GM19328 (cell line): ENCODE measurements around the gene STK26.
A peak's percentile ranks its signal among the peaks of the same experiment; 100 is the strongest.
"Not testable (repeated sequence)": the region's sequence is repeated elsewhere in the genome, so short reads cannot be mapped to it uniquely, and the experiment has no call there.

Experiments used
- ATAC-seq: cut with Tn5 transposase; IDR thresholded peaks from one replicate; pipeline ENCODE4 v1.9.1; 2021; ENCODE audit warnings: mild to moderate bottlenecking, moderate library complexity; ENCODE audit not compliant: unreplicated experiment

STK26 gene

DNA sequence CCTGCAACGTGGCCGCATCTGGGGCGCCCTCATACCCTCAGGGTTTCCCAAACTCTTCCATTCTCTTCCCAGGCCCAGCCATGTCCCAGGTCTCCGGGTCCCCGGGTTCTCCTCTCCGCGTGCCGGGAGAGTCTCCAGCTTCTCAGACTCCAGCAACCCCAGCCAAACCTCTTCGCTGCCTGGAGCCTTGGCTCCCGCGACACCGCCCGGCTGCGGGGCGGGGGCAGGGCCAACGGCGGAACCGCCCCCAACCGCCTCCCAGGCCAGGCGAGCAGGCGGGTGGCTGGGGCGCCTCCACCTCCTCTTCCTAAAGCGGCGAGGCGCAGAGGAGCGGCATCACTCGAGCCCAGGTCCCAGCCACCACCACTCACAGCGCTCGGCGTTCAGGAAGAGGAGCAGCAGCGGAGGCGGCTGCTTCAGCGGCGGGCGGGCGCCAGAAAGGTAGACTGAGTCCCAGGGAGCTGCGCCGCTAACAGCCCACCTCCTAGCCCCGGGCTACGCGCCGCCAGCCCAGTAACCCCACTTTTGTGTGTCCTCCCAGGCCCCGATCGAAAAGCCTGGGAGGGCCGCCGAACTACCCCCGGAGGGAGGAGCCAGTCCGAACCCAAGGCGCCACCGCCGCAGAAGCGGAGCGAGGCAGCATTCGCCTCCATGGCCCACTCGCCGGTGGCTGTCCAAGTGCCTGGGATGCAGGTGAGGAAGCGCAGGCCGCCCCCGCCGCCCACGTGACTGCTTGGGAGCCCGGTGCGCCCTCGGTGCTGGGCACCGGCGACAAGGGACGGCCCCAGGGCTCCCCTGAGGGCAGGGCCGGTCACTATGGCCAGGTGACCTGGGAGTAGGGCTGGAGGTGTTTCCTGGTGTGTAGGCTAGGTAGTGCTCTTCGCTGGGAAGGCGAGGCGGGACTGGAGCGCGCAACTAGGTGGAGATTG is at the start of gene STK26:
Gene STK26 (plus strand): TSS at position 336 of the 929 bp plus-strand sequence. CDS start 316 bp downstream, at position 652.
- ATAC-seq = peak; percentile 64

DNA sequence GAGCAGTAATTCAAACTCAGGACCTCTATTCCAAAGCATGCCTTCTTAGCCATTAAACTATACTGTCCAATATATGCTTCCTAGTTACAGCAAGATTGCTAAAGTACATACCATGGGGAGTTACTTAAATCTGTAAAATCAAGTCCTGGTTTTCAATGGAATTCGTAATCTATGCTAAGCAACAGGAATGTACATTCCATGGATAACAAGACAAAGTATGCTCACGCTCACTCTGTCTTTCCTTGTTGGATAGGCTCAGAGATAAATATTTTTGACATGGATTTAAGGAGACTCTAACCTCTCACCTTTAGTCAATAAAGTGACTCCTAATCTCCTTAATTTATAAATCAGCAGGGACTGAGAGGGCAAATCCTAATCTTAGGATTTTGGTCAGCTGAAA is 47.3 kb upstream of the STK26 start:
- no peak for ATAC-seq

DNA sequence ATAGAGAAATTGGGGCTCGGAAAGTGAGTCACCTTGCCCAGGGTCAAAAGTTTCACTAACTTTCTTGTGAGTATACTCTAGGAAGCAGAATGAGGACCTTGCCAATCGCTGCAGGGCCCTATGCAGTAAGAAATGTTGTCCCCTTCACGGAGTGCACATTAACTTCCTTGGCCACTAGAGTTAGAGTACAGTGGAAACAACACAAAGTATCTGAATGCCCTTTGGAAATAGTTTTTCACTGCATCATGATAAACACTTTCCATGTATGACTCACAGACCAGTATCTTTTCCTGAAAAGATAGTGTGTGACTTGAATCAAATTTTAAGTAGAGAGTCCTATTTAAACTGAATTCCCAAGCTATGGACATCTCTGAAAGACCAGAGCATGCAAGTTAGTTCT is 45.5 kb upstream of the STK26 start:
- ATAC-seq = no peak

DNA sequence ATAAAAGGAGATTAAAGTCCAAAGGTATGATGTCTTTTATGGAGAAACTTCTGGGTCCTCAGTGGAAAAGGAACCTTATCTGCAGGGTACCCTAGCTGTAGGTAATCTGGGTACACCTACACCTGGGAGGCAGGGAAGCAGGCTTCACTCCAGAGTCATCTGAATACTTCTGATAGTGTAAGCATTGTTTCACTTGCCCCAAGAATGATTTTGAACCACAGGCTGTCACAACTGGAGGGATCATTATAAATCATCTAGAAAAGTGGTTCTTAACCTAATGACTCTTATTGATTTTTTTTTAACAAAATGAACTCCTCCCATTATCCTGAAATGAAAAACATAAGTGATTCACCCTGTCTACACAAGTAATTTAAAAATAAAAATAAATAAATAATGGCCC is 44.0 kb upstream of the STK26 start:
- no peak for ATAC-seq

DNA sequence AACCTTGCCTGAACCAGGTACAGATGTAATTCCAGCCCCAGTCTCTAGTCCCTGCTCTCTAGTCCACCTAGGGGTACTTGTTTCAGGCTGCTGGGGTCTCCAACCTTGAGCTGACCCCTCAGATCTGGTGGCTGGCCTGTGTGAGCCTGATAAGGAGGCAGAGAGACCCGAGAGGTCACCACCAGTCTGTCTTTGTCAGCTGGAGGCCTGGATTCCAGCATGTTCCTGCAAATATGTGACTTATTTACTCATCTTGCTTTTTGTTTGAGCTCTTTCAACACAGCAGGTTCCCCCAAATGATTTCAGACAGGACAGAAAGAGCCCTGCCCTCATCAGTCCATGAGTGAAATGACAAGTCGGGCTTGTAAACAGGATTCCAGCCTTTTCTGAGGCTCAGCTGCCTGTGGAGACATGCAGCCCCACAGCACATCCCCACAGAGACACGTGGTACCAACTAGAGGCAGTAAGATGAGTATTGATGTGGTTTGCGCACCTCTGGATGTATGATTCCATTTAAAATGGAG is 37.5 kb upstream of the STK26 start:
- no peak for ATAC-seq

GRCh38 chrX:131987252-131987651 is 35.9 kb upstream of the STK26 start:
- peak; percentile 99 for ATAC-seq

- no peak for ATAC-seq
These were observed 34.9 kb upstream of the STK26 start for GRCh38 chrX:131988236-131988635.

DNA sequence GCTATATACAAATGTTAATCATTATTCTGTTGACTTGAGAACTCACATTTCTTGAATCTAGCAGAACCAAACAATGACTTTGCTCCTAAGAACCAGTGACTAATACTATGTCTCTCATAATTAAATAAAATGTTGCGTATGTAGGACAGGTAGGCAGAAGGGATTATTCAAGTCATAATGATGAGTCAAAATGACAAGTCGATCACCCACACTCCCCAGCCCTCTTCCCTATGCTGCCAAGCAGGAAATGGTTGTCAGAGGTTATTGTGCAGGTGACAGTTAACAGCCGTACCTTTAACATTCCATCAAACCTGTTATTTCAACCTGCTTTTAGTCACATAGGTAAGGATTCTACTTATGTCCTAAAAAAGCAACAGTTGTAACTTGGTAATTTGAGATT is 22.0 kb upstream of the STK26 start:
- ATAC-seq = no peak

GRCh38 chrX:132004728-132005127 is 18.4 kb upstream of the STK26 start:
- ATAC-seq = no peak

- ATAC-seq = no peak
These were observed 13.8 kb upstream of the STK26 start for GRCh38 chrX:132009350-132009749.

DNA sequence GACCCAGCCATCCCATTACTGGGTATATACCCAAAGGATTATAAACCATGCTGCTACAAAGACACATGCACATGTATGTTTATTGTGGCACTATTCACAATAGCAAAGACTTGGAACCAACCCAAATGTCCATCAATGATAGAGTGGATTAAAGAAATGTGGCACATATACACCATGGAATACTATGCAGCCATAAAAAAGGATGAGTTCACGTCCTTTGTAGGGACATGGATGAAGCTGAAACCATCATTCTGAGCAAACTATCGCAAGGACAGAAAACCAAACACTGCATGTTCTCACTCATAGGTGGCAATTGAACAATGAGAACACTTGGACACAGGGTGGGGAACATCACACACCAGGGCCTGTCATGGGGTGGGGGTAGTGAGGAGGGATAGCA is 12.9 kb upstream of the STK26 start:
- ATAC-seq = not testable (repeated sequence)

DNA sequence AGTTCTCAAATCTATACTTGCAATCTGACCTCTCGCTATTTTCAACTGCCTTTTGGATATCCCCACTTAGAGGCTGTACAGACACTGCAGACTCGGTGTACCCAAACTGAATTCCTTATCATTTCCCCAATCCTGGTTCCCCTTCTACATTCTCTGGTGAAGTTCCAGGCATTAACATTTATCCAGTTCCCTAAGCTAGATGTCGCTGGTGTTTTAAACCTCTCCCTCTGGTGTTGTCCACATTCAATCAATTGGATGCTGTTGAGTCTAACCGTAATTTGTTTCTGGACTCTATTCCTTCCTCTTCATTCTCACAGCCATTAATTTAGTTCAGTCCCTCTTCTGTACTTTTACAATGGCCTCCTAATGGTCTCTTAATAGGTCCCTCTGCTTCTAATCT is 7.2 kb upstream of the STK26 start:
- ATAC-seq = no peak

- no peak for ATAC-seq
These were observed 6.3 kb upstream of the STK26 start for GRCh38 chrX:132016628-132017430.

- ATAC-seq = no peak
These were observed 5.5 kb upstream of the STK26 start for GRCh38 chrX:132017431-132018185.

- ATAC-seq = peak; percentile 17
These were observed 720 bp upstream of the STK26 start for GRCh38 chrX:132022198-132022966.

DNA sequence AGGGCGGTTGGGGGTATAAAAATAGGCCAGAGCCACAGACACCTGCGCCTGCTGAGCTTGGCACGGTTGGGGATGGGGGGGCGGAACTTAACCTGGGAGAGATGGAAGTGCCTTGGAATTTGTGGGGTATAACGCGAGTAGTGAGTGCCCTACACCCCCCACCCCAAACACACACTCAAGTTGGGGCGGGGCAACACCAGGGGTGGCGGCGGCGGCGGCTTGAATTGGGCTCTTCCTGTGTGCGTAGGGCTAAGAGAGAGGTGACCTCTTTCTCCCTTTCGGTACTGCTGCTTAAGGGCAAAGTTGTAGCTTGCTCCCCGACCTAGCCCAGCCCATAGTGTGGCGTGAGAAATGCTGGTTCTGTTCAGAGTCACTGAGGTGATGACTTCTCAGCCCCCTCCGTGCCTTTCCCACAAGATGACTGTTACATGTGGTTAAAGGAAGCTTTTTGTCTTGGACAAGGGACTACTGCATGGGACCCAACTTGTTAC is 839 bp downstream of the STK26 start:
- ATAC-seq = peak; percentile 38

- ATAC-seq = no peak
These were observed 1.9 kb downstream of the STK26 start for GRCh38 chrX:132025041-132025440.

- ATAC-seq = no peak
These were observed 7.2 kb downstream of the STK26 start for GRCh38 chrX:132030264-132030663.

DNA sequence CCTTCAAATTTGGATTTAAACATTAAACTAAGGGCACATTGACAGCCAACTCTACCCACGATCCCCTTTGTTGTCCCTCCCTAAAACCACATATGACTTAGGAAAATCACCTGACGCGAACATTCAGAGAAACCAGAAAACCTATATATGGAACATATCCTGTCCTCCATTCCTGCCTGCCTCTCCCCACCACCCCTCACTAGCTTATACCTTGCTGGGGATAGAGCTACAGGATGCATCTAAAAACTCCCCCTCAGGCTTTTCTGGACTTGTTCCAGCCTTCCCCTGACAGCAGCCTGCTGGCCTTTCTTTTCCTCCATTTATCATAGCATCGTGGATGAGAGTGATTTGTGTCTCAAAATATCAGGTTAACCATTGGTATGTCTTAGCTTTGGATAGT is 8.8 kb downstream of the STK26 start:
- no peak for ATAC-seq

DNA sequence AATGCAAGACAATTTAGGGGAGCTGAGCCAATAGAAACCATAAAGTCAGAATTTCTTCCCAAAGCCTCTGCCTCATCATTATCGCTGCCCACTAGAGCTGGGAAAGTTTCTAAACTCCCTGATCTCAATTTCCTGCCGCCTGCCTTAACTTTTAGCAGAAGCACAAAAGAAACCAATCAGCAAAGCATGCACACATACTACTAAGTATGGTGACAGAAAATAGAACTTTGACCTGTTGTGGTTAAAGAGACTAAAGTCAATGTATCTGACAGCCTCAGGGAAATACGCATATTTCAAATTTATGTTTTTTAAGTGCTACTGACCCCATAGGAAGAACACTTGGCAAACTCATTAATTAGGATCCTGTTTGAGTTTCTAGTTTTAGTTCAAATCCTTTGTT is 10.1 kb downstream of the STK26 start:
- no peak for ATAC-seq
